ENCODE results near the gene LRRC36.

DNA sequence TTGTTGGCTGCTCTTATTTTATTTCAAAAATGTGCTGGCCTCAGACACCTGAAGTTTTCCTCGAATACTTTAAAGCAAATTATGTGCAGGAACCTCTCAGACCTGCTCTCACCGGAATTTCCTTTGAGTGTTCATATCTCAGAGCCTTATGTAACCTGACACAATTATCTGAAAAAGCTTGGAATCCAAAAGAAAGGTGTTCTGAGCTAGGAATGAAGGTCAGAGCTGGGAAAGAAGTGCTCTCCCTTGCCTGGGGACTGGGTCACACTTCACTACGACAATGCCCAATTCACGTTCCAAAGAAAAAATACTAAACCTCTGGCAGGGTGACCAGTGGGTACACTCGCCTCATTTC lies 97.6 kb downstream of the LRRC36 start:
- TF ChIP-seq POLR2A (IDR thresholded peaks at IDR 0.05; ENCODE audit: low read length), result no peak
- TF ChIP-seq GATA1 (IDR thresholded peaks at IDR 0.05; ENCODE audit: low read depth, low read length), result no peak
